A549 (cell line): ENCODE measurements around the gene INSC. TPM values are rescaled to one million over a fixed set of nuclear protein-coding genes. Genes with fewer than 3 reads are reported as not detected.

Source experiments
- ATAC-seq, 2 experiments: fragments of 200-7000 bp in 1 of 2; fragments of >200 bp in 1 of 2; cut with Nextera tagmentation in 1 of 2; cut with Tn5 transposase in 1 of 2; 3 replicates each; pipeline versions ENCODE4 v1.8.0 to v1.9.1; 2018 to 2020; ENCODE audit warnings: mild to moderate bottlenecking in 1 of 2, moderate library complexity in 1 of 2
- CTCF ChIA-PET: fragments of 300-600 bp; sonication (Branson Sonifier 250); formaldehyde crosslinking; extraction: SDS; loops from one replicate; lab custom pipeline; 2021; ENCODE audit warnings: antibody characterized with exemption, inconsistent platforms; lab: Yijun Ruan, JAX
- POLR2A ChIA-PET: fragments of 350-600 bp; formaldehyde crosslinking; extraction: SDS; loops from one replicate; lab custom pipeline; 2021; ENCODE audit warnings: antibody characterized with exemption, inconsistent platforms; lab: Yijun Ruan, JAX
- DNase-seq, 2 experiments: peaks; one replicate each; pipeline versions ENCODE4 v3.0.0 to v3.0.0-alpha.2; 2011 to 2016; ENCODE audit warnings: low read depth in 1 of 2, low spot score in 1 of 2
- FAIRE-seq: peaks from 2 replicates; lab custom pipeline; 2011; peaks lifted over from hg19 to GRCh38; lab: Jason Lieb, UNC
- H3K27ac ChIP-seq, 2 experiments: fragments of >200 bp; sonication (Bioruptor Twin); formaldehyde crosslinking; 3 replicates each; pipeline ENCODE4 v1.5.1; 2016 to 2017
- H3K4me1 ChIP-seq: fragments of >200 bp; sonication (Bioruptor Twin); formaldehyde crosslinking; 3 replicates; pipeline ENCODE4 v1.6.1; 2016
- H3K4me2 ChIP-seq: fragments of >200 bp; sonication (Bioruptor Twin); formaldehyde crosslinking; 3 replicates; pipeline ENCODE4 v1.6.1; 2016
- H3K4me3 ChIP-seq: fragments of >200 bp; sonication (Bioruptor Twin); formaldehyde crosslinking; 3 replicates; pipeline ENCODE4 v1.5.1; 2016
- H3K9me3 ChIP-seq: fragments of >200 bp; sonication (Bioruptor Twin); formaldehyde crosslinking; 3 replicates; pipeline ENCODE4 v1.6.1; 2016
- CBX2 ChIP-seq: fragments of 200-600 bp; sonication (generic); IDR thresholded peaks from 2 replicates; pipeline ENCODE4 v1.6.1; 2016; ENCODE audit warnings: low read depth, mild to moderate bottlenecking, borderline replicate concordance
- EHF ChIP-seq: fragments of 250-450 bp; sonication (Bioruptor Pico); IDR thresholded peaks from 2 replicates; pipeline ENCODE4 v1.5.0; 2020; ENCODE audit warnings: mild to moderate bottlenecking
- ELK1 ChIP-seq: fragments of 150-350 bp; IDR thresholded peaks from 2 replicates; pipeline ENCODE4 v1.6.1; 2014; ENCODE audit warnings: low read depth, mild to moderate bottlenecking, low read length
- EP300 ChIP-seq, 2 experiments: fragments of >200 bp; sonication (Bioruptor Twin); formaldehyde crosslinking; IDR thresholded peaks; 2 replicates in 1 of 2; 3 replicates in 1 of 2; pipeline ENCODE4 v1.6.1; 2016 to 2017
- ESRRA ChIP-seq: fragments of 150-350 bp; IDR thresholded peaks from 2 replicates; pipeline ENCODE4 v1.6.1; 2014; ENCODE audit warnings: mild to moderate bottlenecking, low read length, borderline replicate concordance
- FOSB ChIP-seq: fragments of 250-450 bp; sonication (Bioruptor Pico); IDR thresholded peaks from 2 replicates; pipeline ENCODE4 v1.5.0; 2020; ENCODE audit warnings: mild to moderate bottlenecking, moderate library complexity
- FOSL2 ChIP-seq, 2 experiments: fragments of 450-650 bp in 1 of 2; fragments of >200 bp in 1 of 2; sonication (Bioruptor Twin) in 1 of 2; formaldehyde crosslinking; IDR thresholded peaks; 2 replicates each; pipeline versions ENCODE4 v1.5.0 to v1.6.1; 2016 to 2020; ENCODE audit warnings: mild to moderate bottlenecking in 1 of 2, moderate library complexity in 1 of 2
- FOXS1 ChIP-seq: fragments of 250-450 bp; sonication (Bioruptor Pico); IDR thresholded peaks from 2 replicates; pipeline ENCODE4 v1.5.0; 2020; ENCODE audit warnings: mild to moderate bottlenecking, moderate library complexity
- GATA3 ChIP-seq: IDR thresholded peaks from 2 replicates; pipeline ENCODE4 v1.6.1; 2012; ENCODE audit warnings: borderline replicate concordance
- HDAC2 ChIP-seq: fragments of 200-600 bp; sonication (generic); IDR thresholded peaks from 2 replicates; pipeline ENCODE4 v1.6.1; 2016
- HEYL ChIP-seq: fragments of 250-450 bp; sonication (Bioruptor Pico); IDR thresholded peaks from 2 replicates; pipeline ENCODE4 v1.8.0; 2021; ENCODE audit warnings: mild to moderate bottlenecking, moderate library complexity
- HOXB13 ChIP-seq: fragments of 250-450 bp; sonication (Bioruptor Pico); IDR thresholded peaks from 2 replicates; pipeline ENCODE4 v1.5.0; 2020; ENCODE audit warnings: low read depth, mild to moderate bottlenecking, moderate library complexity
- HOXB5 ChIP-seq: fragments of 250-450 bp; sonication (Bioruptor Pico); IDR thresholded peaks from 2 replicates; pipeline ENCODE4 v1.5.0; 2020; ENCODE audit warnings: mild to moderate bottlenecking, moderate library complexity
- JUN ChIP-seq, 2 experiments: fragments of >200 bp; sonication (Bioruptor Twin); formaldehyde crosslinking; IDR thresholded peaks; 2 replicates in 1 of 2; 3 replicates in 1 of 2; pipeline ENCODE4 v1.6.1; 2016 to 2017
- KDM1A ChIP-seq: fragments of 200-600 bp; sonication (generic); IDR thresholded peaks from 2 replicates; pipeline ENCODE4 v1.6.1; 2016; ENCODE audit warnings: low read depth, mild to moderate bottlenecking
- KDM5A ChIP-seq: fragments of 200-600 bp; sonication (generic); IDR thresholded peaks from 2 replicates; pipeline ENCODE4 v1.6.1; 2016; ENCODE audit warnings: antibody characterized with exemption, mild to moderate bottlenecking
- MAFK ChIP-seq: fragments of 450-650 bp; IDR thresholded peaks from 2 replicates; pipeline ENCODE4 v1.6.1; 2014; ENCODE audit not compliant: partially characterized antibody
- MYC ChIP-seq: IDR thresholded peaks from 2 replicates; pipeline ENCODE4 v1.6.1; 2012; ENCODE audit warnings: mild to moderate bottlenecking, inconsistent platforms, low read length, improper control_type of control experiment, borderline replicate concordance
- NFE2L2 ChIP-seq: fragments of 150-350 bp; conservative IDR thresholded peaks from 2 replicates; pipeline ENCODE4 v1.6.1; 2014; ENCODE audit warnings: low read length
- NPAS2 ChIP-seq: fragments of 250-450 bp; sonication (Bioruptor Pico); IDR thresholded peaks from 2 replicates; pipeline ENCODE4 v1.8.0; 2022; ENCODE audit warnings: mild to moderate bottlenecking, moderate library complexity, borderline replicate concordance
- PBX3 ChIP-seq: IDR thresholded peaks from 2 replicates; pipeline ENCODE4 v1.6.1; 2012
- RARB ChIP-seq: fragments of 250-450 bp; sonication (Bioruptor Pico); IDR thresholded peaks from 2 replicates; pipeline ENCODE4 v1.8.0; 2021; ENCODE audit warnings: mild to moderate bottlenecking, moderate library complexity
- RFX5 ChIP-seq: fragments of 450-650 bp; IDR thresholded peaks from 2 replicates; pipeline ENCODE4 v1.7.1; 2014; ENCODE audit warnings: antibody characterized with exemption, mild to moderate bottlenecking, moderate library complexity
- TFCP2L1 ChIP-seq: fragments of 250-450 bp; sonication (Bioruptor Pico); IDR thresholded peaks from 2 replicates; pipeline ENCODE4 v1.5.0; 2021; ENCODE audit warnings: mild to moderate bottlenecking
- TP53 ChIP-seq: fragments of 250-450 bp; sonication (Bioruptor Pico); IDR thresholded peaks from 2 replicates; pipeline ENCODE4 v1.5.0; 2021; ENCODE audit warnings: mild to moderate bottlenecking, moderate library complexity
- ZC3H11A ChIP-seq: fragments of 450-650 bp; IDR thresholded peaks from 2 replicates; pipeline ENCODE4 v1.6.1; 2014; ENCODE audit warnings: antibody characterized with exemption, mild to moderate bottlenecking
- WGBS: methylation state at CpG from one replicate; pipeline ENCODE4 v1.1.6; 2017; ENCODE audit errors: missing lambda C conversion rate; 5-methylcytosine and 5-hydroxymethylcytosine counted together
- polyA plus RNA-seq, 4 experiments: library from polyadenylated mRNA; depleted of rRNA in 3 of 4; stranded (reverse); fragments of >200 nt; fragmentation: RNase III in 1 of 4; extraction: RNeasy Plus Mini Kit Qiagen cat#74134 plus additional on column Dnase treatment in 1 of 4; gene quantifications; 2 replicates in 3 of 4; 3 replicates in 1 of 4; pipeline ENCODE4 v1.2.3, GENCODE V29; 2011 to 2017
- TF ChIP-seq, protein P1 (sequence below): fragments of >200 bp; sonication (Bioruptor Twin); formaldehyde crosslinking; IDR thresholded peaks from 2 replicates; pipeline ENCODE4 v1.6.1; 2016
- TF ChIP-seq, protein P2 (sequence below): fragments of 250-450 bp; sonication (Bioruptor Pico); IDR thresholded peaks from 2 replicates; pipeline ENCODE4 v1.5.0; 2021; ENCODE audit warnings: mild to moderate bottlenecking, moderate library complexity, borderline replicate concordance
- TF ChIP-seq, protein P3 (sequence below): IDR thresholded peaks from 2 replicates; pipeline ENCODE4 v1.6.1; 2012
- TF ChIP-seq, protein P4 (sequence below): fragments of 250-450 bp; sonication (Bioruptor Pico); IDR thresholded peaks from 2 replicates; pipeline ENCODE4 v1.5.0; 2020; ENCODE audit warnings: low read depth, mild to moderate bottlenecking, moderate library complexity
- TF ChIP-seq, protein P5 (sequence below): fragments of >200 bp; sonication (Bioruptor Twin); formaldehyde crosslinking; IDR thresholded peaks from 3 replicates; pipeline ENCODE4 v1.6.1; 2016
- TF ChIP-seq, protein P6 (sequence below): IDR thresholded peaks from 2 replicates; pipeline ENCODE4 v1.6.1; 2012; ENCODE audit warnings: low read depth, borderline replicate concordance

INSC gene
- polyA plus RNA-seq, 2 of the 4 experiments (the other 2 are of a cell fraction): not detected

GRCh38 chr11:15266999-15267398 is 152.3 kb downstream of the INSC start:
- Histone ChIP-seq H3K9me3 (no peaks in the 10 kb centered on the region; the same call in 2 of the 3 replicates), H3K4me2 (no peak overlapping the region), H3K4me3 (no peak overlapping the region), H3K27ac (no peak overlapping the region), H3K4me1 (no peaks in the 10 kb centered on the region)
- DNase-seq (no peak), ATAC-seq (no peak), FAIRE-seq (no peak)
- no peak for TF ChIP-seq MAFK
- no peak for TF ChIP-seq PBX3
- TF ChIP-seq, protein P1, sequence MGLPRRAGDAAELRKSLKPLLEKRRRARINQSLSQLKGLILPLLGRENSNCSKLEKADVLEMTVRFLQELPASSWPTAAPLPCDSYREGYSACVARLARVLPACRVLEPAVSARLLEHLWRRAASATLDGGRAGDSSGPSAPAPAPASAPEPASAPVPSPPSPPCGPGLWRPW: no peak
- TF ChIP-seq NPAS2: no peak
- no peak for TF ChIP-seq ELK1
- TF ChIP-seq MYC: no peak
- TF ChIP-seq, protein P2, sequence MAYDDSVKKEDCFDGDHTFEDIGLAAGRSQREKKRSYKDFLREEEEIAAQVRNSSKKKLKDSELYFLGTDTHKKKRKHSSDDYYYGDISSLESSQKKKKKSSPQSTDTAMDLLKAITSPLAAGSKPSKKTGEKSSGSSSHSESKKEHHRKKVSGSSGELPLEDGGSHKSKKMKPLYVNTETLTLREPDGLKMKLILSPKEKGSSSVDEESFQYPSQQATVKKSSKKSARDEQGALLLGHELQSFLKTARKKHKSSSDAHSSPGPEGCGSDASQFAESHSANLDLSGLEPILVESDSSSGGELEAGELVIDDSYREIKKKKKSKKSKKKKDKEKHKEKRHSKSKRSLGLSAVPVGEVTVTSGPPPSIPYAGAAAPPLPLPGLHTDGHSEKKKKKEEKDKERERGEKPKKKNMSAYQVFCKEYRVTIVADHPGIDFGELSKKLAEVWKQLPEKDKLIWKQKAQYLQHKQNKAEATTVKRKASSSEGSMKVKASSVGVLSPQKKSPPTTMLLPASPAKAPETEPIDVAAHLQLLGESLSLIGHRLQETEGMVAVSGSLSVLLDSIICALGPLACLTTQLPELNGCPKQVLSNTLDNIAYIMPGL (CRISPR knock-in tag): no peak
- TF ChIP-seq, protein P3, sequence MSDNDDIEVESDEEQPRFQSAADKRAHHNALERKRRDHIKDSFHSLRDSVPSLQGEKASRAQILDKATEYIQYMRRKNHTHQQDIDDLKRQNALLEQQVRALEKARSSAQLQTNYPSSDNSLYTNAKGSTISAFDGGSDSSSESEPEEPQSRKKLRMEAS: no peak
- no peak for TF ChIP-seq HOXB13 (CRISPR knock-in tag)
- no peak for TF ChIP-seq EHF (CRISPR knock-in tag)
- TF ChIP-seq HDAC2: no peak
- no peak for TF ChIP-seq JUN (IDR thresholded peaks at IDR 0.05)
- no peak for TF ChIP-seq KDM5A
- no peak for TF ChIP-seq HOXB5
- TF ChIP-seq RARB (CRISPR knock-in tag): no peak
- WGBS: 23% methylated on average over 1 of the region's 1 CpG
- ChIA-PET POLR2A (no interaction called here), CTCF (no interaction called here)

DNA sequence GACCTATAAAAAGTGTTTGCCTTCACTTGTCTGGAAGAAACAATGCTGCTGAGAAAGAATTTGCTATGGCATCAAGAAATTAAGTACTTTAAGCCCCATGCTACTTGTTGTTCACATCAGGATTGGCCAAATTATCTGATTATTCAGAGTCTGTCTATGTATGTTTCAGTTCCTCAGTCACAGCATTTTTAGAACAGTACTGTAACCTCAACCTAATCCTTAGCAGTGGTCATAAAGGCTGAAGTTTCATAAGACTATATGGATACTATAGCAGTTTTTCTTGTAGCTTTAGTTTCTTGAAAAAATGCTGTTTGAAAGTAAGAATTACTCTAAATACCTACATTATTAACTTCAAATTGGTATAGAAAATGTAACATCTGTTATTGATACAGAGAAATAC is 153.9 kb downstream of the INSC start:
- POLR2A ChIA-PET: no interaction called here

More for the DNA sequence above, 153.9 kb downstream of the INSC start:
- no peaks in the 10 kb centered on the region; the same call in 2 of the 3 replicates for H3K9me3 ChIP-seq
- no peak overlapping the region for H3K4me2 ChIP-seq
- H3K4me3 ChIP-seq: no peak overlapping the region
- CTCF ChIA-PET: no interaction called here
- H3K4me1 ChIP-seq: no peaks in the 10 kb centered on the region
- DNase-seq (no peak), ATAC-seq (no peak), FAIRE-seq (no peak)
- H3K27ac ChIP-seq: no peak overlapping the region
- TF ChIP-seq CBX2 (no peak), TP53 (CRISPR knock-in tag) (no peak), ZC3H11A (no peak), TFCP2L1 (CRISPR knock-in tag) (no peak), EP300 (IDR thresholded peaks at IDR 0.05) (no peak), RFX5 (no peak), KDM1A (no peak), JUN (IDR thresholded peaks at IDR 0.05) (no peak), HOXB13 (CRISPR knock-in tag) (no peak), GATA3 (no peak), NPAS2 (no peak), ESRRA (no peak), FOSL2 (IDR thresholded peaks at IDR 0.05) (no peak), FOSL2 (CRISPR knock-in tag; IDR thresholded peaks at IDR 0.05) (no peak), FOXS1 (no peak), NFE2L2 (no peak), HEYL (no peak), FOSB (CRISPR knock-in tag) (no peak)
- TF ChIP-seq, protein P4, sequence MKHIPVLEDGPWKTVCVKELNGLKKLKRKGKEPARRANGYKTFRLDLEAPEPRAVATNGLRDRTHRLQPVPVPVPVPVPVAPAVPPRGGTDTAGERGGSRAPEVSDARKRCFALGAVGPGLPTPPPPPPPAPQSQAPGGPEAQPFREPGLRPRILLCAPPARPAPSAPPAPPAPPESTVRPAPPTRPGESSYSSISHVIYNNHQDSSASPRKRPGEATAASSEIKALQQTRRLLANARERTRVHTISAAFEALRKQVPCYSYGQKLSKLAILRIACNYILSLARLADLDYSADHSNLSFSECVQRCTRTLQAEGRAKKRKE (CRISPR knock-in tag): no peak
- TF ChIP-seq, protein P5, sequence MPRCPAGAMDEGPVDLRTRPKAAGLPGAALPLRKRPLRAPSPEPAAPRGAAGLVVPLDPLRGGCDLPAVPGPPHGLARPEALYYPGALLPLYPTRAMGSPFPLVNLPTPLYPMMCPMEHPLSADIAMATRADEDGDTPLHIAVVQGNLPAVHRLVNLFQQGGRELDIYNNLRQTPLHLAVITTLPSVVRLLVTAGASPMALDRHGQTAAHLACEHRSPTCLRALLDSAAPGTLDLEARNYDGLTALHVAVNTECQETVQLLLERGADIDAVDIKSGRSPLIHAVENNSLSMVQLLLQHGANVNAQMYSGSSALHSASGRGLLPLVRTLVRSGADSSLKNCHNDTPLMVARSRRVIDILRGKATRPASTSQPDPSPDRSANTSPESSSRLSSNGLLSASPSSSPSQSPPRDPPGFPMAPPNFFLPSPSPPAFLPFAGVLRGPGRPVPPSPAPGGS: no peak
- TF ChIP-seq, protein P6, sequence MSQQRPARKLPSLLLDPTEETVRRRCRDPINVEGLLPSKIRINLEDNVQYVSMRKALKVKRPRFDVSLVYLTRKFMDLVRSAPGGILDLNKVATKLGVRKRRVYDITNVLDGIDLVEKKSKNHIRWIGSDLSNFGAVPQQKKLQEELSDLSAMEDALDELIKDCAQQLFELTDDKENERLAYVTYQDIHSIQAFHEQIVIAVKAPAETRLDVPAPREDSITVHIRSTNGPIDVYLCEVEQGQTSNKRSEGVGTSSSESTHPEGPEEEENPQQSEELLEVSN: no peak
